Liver (tissue), 9 donors: Measurements from ENCODE around the gene CHST5. TPM values are rescaled to one million over a fixed set of nuclear protein-coding genes. Genes with fewer than 3 reads are reported as not detected.
"Not testable (repeated sequence)": the region's sequence is repeated elsewhere in the genome, so short reads cannot be mapped to it uniquely, and the experiment has no call there.

Source experiments
- DNase-seq: peaks from one replicate; pipeline ENCODE4 v3.0.0-alpha.2; 2017; ENCODE audit warnings: low spot score
- H3K27ac ChIP-seq, 2 donors: one replicate each; pipeline ENCODE4 v1.7.0; 2013; ENCODE audit warnings: inconsistent platforms in 2 of 2, low read length in 2 of 2, control low read depth in 1 of 2, low read depth in 1 of 2, mild to moderate bottlenecking in 1 of 2
- H3K27me3 ChIP-seq, 4 donors: one replicate each; pipeline versions ENCODE4 v1.6.1 to v1.7.0; 2013; ENCODE audit warnings: low read length in 3 of 4, inconsistent platforms in 1 of 4, mild to moderate bottlenecking in 1 of 4, moderate library complexity in 1 of 4; ENCODE audit not compliant: control insufficient read depth in 4 of 4, insufficient read depth in 4 of 4
- H3K36me3 ChIP-seq, 4 donors: one replicate each; pipeline versions ENCODE4 v1.6.1 to v1.7.0; 2013; ENCODE audit warnings: low read length in 3 of 4, mild to moderate bottlenecking in 3 of 4, low read depth in 1 of 4, moderate library complexity in 1 of 4; ENCODE audit not compliant: control insufficient read depth in 4 of 4, insufficient read depth in 3 of 4
- H3K4me1 ChIP-seq, 4 donors: one replicate each; pipeline versions ENCODE4 v1.6.1 to v1.7.0; 2013; ENCODE audit warnings: low read length in 3 of 4, mild to moderate bottlenecking in 3 of 4, moderate library complexity in 1 of 4; ENCODE audit not compliant: control insufficient read depth in 4 of 4, insufficient read depth in 4 of 4
- H3K4me3 ChIP-seq, 3 donors: one replicate each; pipeline versions ENCODE4 v1.6.1 to v1.7.0; 2013; ENCODE audit warnings: low read length in 3 of 3, control low read depth in 1 of 3, low read depth in 1 of 3, mild to moderate bottlenecking in 1 of 3
- H3K9ac ChIP-seq, 2 donors: one replicate each; pipeline ENCODE4 v1.7.0; 2013; ENCODE audit warnings: low read length in 2 of 2, mild to moderate bottlenecking in 2 of 2, moderate library complexity in 2 of 2, control low read depth in 1 of 2, low read depth in 1 of 2
- H3K9me3 ChIP-seq, 4 donors: one replicate each; pipeline versions ENCODE4 v1.6.1 to v1.7.0; 2013; ENCODE audit warnings: low read length in 3 of 4; ENCODE audit not compliant: control insufficient read depth in 4 of 4
- EGR1 ChIP-seq, 2 donors: IDR thresholded peaks; 2 replicates each; pipeline ENCODE4 v1.6.1; 2016 to 2018; ENCODE audit warnings: antibody characterized with exemption in 2 of 2, low read depth in 2 of 2
- FOXA1 ChIP-seq: IDR thresholded peaks from 2 replicates; pipeline ENCODE4 v1.6.1; 2016; ENCODE audit warnings: antibody characterized with exemption
- FOXA2 ChIP-seq: IDR thresholded peaks from 2 replicates; pipeline ENCODE4 v1.6.1; 2016; ENCODE audit warnings: antibody characterized with exemption
- HNF4A ChIP-seq, 2 donors: conservative IDR thresholded peaks; 2 replicates each; pipeline ENCODE4 v1.6.1; 2016; ENCODE audit warnings: antibody characterized with exemption in 2 of 2, mild to moderate bottlenecking in 2 of 2
- HNF4G ChIP-seq: IDR thresholded peaks from 2 replicates; pipeline ENCODE4 v1.6.1; 2016; ENCODE audit warnings: antibody characterized with exemption
- NR2F2 ChIP-seq: IDR thresholded peaks from 2 replicates; pipeline ENCODE4 v1.6.1; 2016; ENCODE audit warnings: antibody characterized with exemption
- RAD21 ChIP-seq, 2 donors: IDR thresholded peaks; 2 replicates each; pipeline ENCODE4 v1.6.1; 2016; ENCODE audit warnings: antibody characterized with exemption in 2 of 2, mild to moderate bottlenecking in 2 of 2
- RXRA ChIP-seq, 2 donors: IDR thresholded peaks; 2 replicates each; pipeline ENCODE4 v1.6.1; 2017 to 2018; ENCODE audit warnings: antibody characterized with exemption in 2 of 2, mild to moderate bottlenecking in 1 of 2
- SP1 ChIP-seq: IDR thresholded peaks from 2 replicates; pipeline ENCODE4 v1.6.1; 2018; ENCODE audit warnings: antibody characterized with exemption, mild to moderate bottlenecking
- TAF1 ChIP-seq: conservative IDR thresholded peaks from 2 replicates; pipeline ENCODE4 v1.6.1; 2016; ENCODE audit warnings: antibody characterized with exemption, mild to moderate bottlenecking
- WGBS: extraction: QIAGEN DNeasy Blood & Tissue Kit; methylation state at CpG from one replicate; pipeline ENCODE4 v1.1.7; 2013; 5-methylcytosine and 5-hydroxymethylcytosine counted together
- polyA plus RNA-seq, 2 donors: library from polyadenylated mRNA; stranded (reverse) in 1 of 2; unstranded in 1 of 2; fragments of 200-250 nt in 1 of 2; fragments of >200 nt in 1 of 2; fragmentation: Nextera tagmentation in 1 of 2; extraction: Ambion mirVana in 1 of 2; gene quantifications; one replicate each; pipeline versions ENCODE4 v1.2.1 to v1.2.3, GENCODE V29; 2013 to 2015
- total RNA-seq, 2 donors: library from RNA; depleted of rRNA; stranded (reverse); fragments of >200 nt; gene quantifications; one replicate each; pipeline ENCODE4 v1.2.3, GENCODE V29; 2014
- TF ChIP-seq, protein P1 (sequence below): IDR thresholded peaks from 2 replicates; pipeline ENCODE4 v1.6.1; 2016; ENCODE audit warnings: antibody characterized with exemption
- TF ChIP-seq, protein P2 (sequence below): fragments of 150-350 bp; IDR thresholded peaks from 2 replicates; pipeline ENCODE4 v1.5.1; 2017; ENCODE audit warnings: improper control_type of control experiment, low read depth, low read length; ENCODE audit not compliant: missing input control
- TF ChIP-seq, protein P3 (sequence below): IDR thresholded peaks from 2 replicates; pipeline ENCODE4 v1.6.1; 2016; ENCODE audit warnings: antibody characterized with exemption
- TF ChIP-seq, protein P4 (sequence below): IDR thresholded peaks from 2 replicates; pipeline ENCODE4 v1.6.1; 2016; ENCODE audit warnings: antibody characterized with exemption, mild to moderate bottlenecking
- donor health status: healthy.
- donor health status: healthy.
- donor health status: healthy.
- donor health status: healthy.
- donor health status: healthy.

CHST5 gene
- total and polyA plus RNA-seq, 4 donors, result not detected

DNA sequence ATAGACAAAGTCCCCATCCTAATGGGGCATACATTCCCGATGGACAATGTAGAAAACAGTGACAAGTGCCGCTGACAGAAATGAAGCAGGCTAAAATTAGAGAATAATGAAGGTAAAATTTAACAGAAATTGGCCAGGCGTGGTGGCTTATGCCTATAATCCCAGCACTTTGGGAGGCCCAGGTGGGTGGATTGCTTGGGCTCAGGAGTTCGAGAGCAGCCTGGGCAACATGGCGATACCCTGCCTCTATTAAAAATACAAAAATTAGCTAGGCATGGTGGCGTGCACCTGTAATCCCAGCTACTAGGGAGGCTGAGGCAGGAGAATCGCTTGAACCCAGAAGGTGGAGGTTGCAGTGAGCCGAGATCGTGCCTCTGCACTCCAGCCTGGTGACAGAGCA, 12.5 kb upstream of the CHST5 start:
- H3K9ac ChIP-seq, H3K9me3 ChIP-seq, H3K27ac ChIP-seq, H3K36me3 ChIP-seq, H3K4me3 ChIP-seq, H3K4me1 ChIP-seq, DNase-seq, H3K27me3 ChIP-seq: not testable (repeated sequence)
- WGBS, result 93% methylated on average over 9 of the region's 9 CpGs

DNA sequence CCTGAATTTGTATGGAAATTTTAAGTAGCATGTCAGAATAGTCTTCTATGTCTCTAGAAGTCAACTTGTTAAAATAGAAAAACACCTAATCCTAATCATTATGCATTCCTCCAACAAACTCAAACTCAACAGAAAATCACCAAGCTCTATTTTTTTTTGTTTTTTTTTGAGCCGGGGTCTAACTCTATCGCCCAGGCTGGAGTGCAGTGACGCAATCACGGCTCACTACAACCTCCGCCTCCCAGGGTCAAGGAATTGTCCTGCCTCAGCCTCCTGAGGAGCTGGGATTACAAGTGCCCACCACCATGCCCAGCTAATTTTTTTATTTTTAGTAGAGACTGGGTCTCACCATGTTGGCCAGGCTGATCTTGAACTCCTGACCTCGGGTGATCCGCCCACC, 10.4 kb upstream of the CHST5 start:
- Histone ChIP-seq H3K4me1 (peaks cover 0 to 5% (median 1%) of the 10 kb centered on the region in 4 donors), H3K27me3 (no peaks in the 10 kb centered on the region), H3K27ac (no peak overlapping the region), H3K9me3 (no peaks in the 10 kb centered on the region), H3K36me3 (no peaks in the 10 kb centered on the region), H3K4me3 (no peak overlapping the region), H3K9ac (no peak overlapping the region)
- TF ChIP-seq RAD21 (IDR thresholded peaks at IDR 0.05) (no peak), HNF4G (no peak), TAF1 (no peak), NR2F2 (no peak), FOXA2 (no peak), RXRA (IDR thresholded peaks at IDR 0.05) (no peak), HNF4A (conservative IDR thresholded peaks at IDR 0.05) (no peak), FOXA1 (no peak), EGR1 (IDR thresholded peaks at IDR 0.05; ENCODE audit: low read depth in 2 of 2) (no peak), SP1 (no peak)
- TF ChIP-seq, protein P1, sequence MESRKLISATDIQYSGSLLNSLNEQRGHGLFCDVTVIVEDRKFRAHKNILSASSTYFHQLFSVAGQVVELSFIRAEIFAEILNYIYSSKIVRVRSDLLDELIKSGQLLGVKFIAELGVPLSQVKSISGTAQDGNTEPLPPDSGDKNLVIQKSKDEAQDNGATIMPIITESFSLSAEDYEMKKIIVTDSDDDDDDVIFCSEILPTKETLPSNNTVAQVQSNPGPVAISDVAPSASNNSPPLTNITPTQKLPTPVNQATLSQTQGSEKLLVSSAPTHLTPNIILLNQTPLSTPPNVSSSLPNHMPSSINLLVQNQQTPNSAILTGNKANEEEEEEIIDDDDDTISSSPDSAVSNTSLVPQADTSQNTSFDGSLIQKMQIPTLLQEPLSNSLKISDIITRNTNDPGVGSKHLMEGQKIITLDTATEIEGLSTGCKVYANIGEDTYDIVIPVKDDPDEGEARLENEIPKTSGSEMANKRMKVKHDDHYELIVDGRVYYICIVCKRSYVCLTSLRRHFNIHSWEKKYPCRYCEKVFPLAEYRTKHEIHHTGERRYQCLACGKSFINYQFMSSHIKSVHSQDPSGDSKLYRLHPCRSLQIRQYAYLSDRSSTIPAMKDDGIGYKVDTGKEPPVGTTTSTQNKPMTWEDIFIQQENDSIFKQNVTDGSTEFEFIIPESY, result no peak
- TF ChIP-seq, protein P2, sequence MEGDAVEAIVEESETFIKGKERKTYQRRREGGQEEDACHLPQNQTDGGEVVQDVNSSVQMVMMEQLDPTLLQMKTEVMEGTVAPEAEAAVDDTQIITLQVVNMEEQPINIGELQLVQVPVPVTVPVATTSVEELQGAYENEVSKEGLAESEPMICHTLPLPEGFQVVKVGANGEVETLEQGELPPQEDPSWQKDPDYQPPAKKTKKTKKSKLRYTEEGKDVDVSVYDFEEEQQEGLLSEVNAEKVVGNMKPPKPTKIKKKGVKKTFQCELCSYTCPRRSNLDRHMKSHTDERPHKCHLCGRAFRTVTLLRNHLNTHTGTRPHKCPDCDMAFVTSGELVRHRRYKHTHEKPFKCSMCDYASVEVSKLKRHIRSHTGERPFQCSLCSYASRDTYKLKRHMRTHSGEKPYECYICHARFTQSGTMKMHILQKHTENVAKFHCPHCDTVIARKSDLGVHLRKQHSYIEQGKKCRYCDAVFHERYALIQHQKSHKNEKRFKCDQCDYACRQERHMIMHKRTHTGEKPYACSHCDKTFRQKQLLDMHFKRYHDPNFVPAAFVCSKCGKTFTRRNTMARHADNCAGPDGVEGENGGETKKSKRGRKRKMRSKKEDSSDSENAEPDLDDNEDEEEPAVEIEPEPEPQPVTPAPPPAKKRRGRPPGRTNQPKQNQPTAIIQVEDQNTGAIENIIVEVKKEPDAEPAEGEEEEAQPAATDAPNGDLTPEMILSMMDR, result no peak
- TF ChIP-seq, protein P3, sequence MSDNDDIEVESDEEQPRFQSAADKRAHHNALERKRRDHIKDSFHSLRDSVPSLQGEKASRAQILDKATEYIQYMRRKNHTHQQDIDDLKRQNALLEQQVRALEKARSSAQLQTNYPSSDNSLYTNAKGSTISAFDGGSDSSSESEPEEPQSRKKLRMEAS, result no peak
- TF ChIP-seq, protein P4, sequence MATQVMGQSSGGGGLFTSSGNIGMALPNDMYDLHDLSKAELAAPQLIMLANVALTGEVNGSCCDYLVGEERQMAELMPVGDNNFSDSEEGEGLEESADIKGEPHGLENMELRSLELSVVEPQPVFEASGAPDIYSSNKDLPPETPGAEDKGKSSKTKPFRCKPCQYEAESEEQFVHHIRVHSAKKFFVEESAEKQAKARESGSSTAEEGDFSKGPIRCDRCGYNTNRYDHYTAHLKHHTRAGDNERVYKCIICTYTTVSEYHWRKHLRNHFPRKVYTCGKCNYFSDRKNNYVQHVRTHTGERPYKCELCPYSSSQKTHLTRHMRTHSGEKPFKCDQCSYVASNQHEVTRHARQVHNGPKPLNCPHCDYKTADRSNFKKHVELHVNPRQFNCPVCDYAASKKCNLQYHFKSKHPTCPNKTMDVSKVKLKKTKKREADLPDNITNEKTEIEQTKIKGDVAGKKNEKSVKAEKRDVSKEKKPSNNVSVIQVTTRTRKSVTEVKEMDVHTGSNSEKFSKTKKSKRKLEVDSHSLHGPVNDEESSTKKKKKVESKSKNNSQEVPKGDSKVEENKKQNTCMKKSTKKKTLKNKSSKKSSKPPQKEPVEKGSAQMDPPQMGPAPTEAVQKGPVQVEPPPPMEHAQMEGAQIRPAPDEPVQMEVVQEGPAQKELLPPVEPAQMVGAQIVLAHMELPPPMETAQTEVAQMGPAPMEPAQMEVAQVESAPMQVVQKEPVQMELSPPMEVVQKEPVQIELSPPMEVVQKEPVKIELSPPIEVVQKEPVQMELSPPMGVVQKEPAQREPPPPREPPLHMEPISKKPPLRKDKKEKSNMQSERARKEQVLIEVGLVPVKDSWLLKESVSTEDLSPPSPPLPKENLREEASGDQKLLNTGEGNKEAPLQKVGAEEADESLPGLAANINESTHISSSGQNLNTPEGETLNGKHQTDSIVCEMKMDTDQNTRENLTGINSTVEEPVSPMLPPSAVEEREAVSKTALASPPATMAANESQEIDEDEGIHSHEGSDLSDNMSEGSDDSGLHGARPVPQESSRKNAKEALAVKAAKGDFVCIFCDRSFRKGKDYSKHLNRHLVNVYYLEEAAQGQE, result no peak
- no peak for DNase-seq
- WGBS, result 94% methylated on average over 7 of the region's 7 CpGs

DNA sequence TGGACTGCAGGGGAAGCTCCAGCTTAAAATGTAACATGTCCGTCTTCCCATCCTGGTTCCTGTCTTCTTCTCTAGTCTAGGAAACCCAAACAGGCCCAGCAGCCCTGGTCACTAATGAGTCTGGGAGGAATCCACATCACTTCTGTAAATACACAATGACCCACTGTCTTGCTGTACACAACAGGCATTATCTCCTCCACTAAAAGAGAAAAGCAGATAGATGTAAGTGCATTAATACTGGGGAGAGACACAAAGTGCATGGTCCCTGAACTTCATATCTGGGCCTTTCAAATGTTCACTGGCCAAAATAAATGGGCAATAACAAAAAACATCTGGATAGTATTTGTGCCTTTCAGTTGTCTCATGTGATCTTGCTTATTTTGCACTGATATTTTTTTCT, 10.0 kb upstream of the CHST5 start:
- not testable (repeated sequence) for H3K4me3 ChIP-seq, H3K27me3 ChIP-seq, DNase-seq, H3K9me3 ChIP-seq, H3K27ac ChIP-seq, H3K36me3 ChIP-seq, H3K4me1 ChIP-seq, H3K9ac ChIP-seq
- no CpG with 5 or more reads among the region's 1 CpG for WGBS

DNA sequence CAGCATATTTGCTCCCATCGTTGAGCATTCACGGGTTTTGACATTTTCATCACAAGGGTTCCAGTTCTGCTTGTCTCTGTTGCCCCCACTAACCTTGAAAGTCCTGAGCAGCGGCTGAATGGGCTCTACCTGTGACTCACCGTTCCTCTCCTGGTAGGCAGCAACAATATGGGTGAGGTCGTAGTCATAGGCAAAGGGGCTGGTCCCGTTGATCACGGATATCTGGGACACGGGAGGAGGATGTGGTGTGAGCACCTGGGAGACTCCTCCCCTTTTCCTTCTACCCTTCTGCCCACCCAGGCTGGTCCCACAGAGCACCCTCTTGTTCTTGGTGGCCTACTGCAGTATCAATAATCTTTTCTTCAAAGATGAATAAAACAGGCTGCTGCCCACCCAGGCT, 6.6 kb upstream of the CHST5 start:
- H3K4me1 ChIP-seq, H3K27me3 ChIP-seq, H3K27ac ChIP-seq, H3K9ac ChIP-seq, H3K4me3 ChIP-seq, H3K9me3 ChIP-seq, DNase-seq, H3K36me3 ChIP-seq: not testable (repeated sequence)
- WGBS, result 92% methylated on average over 8 of the region's 8 CpGs
